Activated naive CD4-positive, alpha-beta T cell treated with anti-CD3 and anti-CD28 coated beads, Interleukin-2, amount 50 U/mL, for 24 hours (primary cell): ENCODE measurements around the gene CBLN3.
A peak's percentile ranks its signal among the peaks of the same experiment; 100 is the strongest.
"Not testable (repeated sequence)": the region's sequence is repeated elsewhere in the genome, so short reads cannot be mapped to it uniquely, and the experiment has no call there.

Experiments used
- H3K27ac Mint-ChIP-seq: one replicate; pipeline ENCODE4 v1.8.0; 2021; ENCODE audit warnings: mild to moderate bottlenecking, mixed read lengths
- H3K27me3 Mint-ChIP-seq: one replicate; pipeline ENCODE4 v1.8.0; 2021; ENCODE audit warnings: mixed read lengths
- H3K36me3 Mint-ChIP-seq: one replicate; pipeline ENCODE4 v1.8.0; 2021; ENCODE audit warnings: mixed read lengths
- H3K4me1 Mint-ChIP-seq: one replicate; pipeline ENCODE4 v1.8.0; 2021; ENCODE audit warnings: mixed read lengths
- H3K4me3 Mint-ChIP-seq: one replicate; pipeline ENCODE4 v1.8.0; 2021; ENCODE audit warnings: mild to moderate bottlenecking, mixed read lengths
- H3K9me3 Mint-ChIP-seq: one replicate; pipeline ENCODE4 v1.8.0; 2021; ENCODE audit warnings: mixed read lengths

Gene CBLN3

DNA sequence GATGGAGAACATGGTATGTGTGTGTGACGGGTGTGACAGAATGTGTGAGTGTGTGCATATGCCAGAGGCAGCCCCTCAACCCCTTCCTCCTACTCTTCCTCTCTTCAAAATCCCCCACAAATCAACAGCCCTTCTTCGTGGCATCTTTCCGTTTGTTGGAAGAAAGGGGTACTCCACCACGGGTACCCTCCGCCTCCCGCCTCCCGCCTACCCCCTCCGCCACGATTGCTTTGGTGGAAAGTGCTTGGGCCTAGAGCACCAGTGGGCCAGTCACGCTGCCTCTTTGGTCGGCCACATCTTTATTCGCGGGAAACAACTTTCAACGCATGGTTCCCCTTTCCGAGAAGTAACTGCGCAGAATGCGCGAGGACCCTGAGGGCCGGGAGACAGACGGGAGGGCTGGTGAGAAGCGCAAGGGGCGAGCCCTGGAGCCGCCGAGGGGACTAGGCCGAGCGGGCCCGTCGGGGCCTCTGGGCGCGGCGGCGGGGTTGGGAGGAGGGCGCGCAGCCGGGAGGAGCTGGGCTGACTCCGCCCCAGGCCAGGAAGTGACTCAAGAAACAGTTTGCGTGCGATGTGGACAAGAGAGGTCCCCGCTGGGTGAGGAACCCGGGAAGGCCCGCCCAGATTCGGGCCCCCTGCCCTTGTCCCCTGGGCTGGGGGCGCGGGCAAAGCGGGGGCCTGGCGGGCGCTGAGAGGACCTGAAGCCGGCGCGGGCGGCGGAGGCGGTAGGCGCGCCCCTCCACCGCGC, at the start of gene CBLN3, which contains the start of gene KHNYN:
Gene CBLN3, minus strand, starts transcription at position 274 of the 748 bp plus-strand sequence. CDS start 614 bp downstream, outside the sequence.
Gene KHNYN, plus strand, starts transcription at position 560 of the 748 bp plus-strand sequence. CDS start 777 bp downstream, outside the sequence.
- Mint-ChIP-seq H3K27me3 (no peaks in the 10 kb centered on the region), H3K36me3 (peaks cover 9% of the 10 kb centered on the region), H3K27ac (peak within 1 kb of the TSS; percentile 97), H3K9me3 (no peaks in the 10 kb centered on the region), H3K4me1 (peaks cover 58% of the 10 kb centered on the region), H3K4me3 (peak within 1 kb of the TSS; percentile 92)

DNA sequence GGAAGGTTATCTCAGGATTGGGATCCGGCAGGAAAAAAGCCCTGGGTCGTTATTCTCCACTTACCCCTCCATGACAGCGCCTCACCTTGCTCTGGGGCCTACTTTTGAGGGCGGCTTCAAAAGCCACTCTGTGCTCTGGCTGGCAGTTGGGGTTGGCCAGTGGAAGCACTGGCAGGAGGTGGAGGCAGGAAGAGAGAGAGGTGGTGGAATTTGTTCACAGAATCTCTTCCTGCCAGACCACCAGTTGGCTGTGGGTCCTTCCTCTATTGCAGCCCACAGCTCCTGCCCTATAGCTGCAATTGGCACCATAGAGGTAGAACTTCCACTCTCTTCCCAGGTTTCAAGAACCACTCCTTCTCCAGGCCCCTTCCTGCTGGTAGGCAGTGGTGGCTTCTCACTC, 45.8 kb upstream of the CBLN3 start:
- H3K4me1 Mint-ChIP-seq, result no peaks in the 10 kb centered on the region

GRCh38 chr14:24473211-24473610, 43.7 kb upstream of the CBLN3 start:
- H3K4me1 Mint-ChIP-seq, result no peaks in the 10 kb centered on the region

More for the DNA sequence above, 45.8 kb upstream of the CBLN3 start:
- Mint-ChIP-seq H3K27ac (no peak overlapping the region), H3K27me3 (no peaks in the 10 kb centered on the region), H3K9me3 (no peaks in the 10 kb centered on the region), H3K36me3 (peaks cover 2% of the 10 kb centered on the region), H3K4me3 (no peak overlapping the region)

GRCh38 chr14:24470450-24470849, 41.0 kb upstream of the CBLN3 start:
- not testable (repeated sequence) for H3K9me3 Mint-ChIP-seq, H3K27ac Mint-ChIP-seq, H3K4me3 Mint-ChIP-seq, H3K27me3 Mint-ChIP-seq, H3K36me3 Mint-ChIP-seq
- H3K4me1 Mint-ChIP-seq, result peaks cover 24% of the 10 kb centered on the region

More at GRCh38 chr14:24473211-24473610, 43.7 kb upstream of the CBLN3 start:
- H3K27me3 Mint-ChIP-seq, result no peaks in the 10 kb centered on the region
- H3K27ac Mint-ChIP-seq, result no peak overlapping the region
- no peaks in the 10 kb centered on the region for H3K9me3 Mint-ChIP-seq
- H3K4me3 Mint-ChIP-seq, result no peak overlapping the region
- H3K36me3 Mint-ChIP-seq, result peaks cover 2% of the 10 kb centered on the region

DNA sequence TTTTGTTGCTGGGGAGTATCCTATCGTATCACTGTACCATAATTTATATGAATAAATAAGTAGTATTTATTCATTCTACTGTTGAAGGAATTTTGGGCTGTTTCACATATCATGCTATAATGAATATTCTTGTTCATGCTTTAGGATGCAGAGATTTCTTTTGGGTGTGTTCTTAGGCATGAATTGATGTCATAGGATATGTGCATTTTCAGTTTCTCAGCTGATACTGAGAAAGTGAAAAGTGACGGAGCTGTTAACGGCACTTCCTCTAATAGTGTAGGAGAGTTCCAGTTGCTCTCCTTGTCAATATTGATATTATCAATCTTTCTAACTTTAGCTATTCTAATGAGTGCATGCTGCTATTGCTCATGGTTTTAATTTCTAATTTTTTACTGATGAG, 36.3 kb upstream of the CBLN3 start:
- Mint-ChIP-seq H3K36me3 (peaks cover 4% of the 10 kb centered on the region), H3K9me3 (no peaks in the 10 kb centered on the region), H3K27ac (no peak overlapping the region), H3K27me3 (no peaks in the 10 kb centered on the region), H3K4me1 (peaks cover 50% of the 10 kb centered on the region), H3K4me3 (no peak overlapping the region)

GRCh38 chr14:24465368-24465767, 35.9 kb upstream of the CBLN3 start:
- peak overlapping the region; percentile 47 for H3K4me3 Mint-ChIP-seq
- no peaks in the 10 kb centered on the region for H3K9me3 Mint-ChIP-seq
- H3K27ac Mint-ChIP-seq, result peak overlapping the region; percentile 81
- peaks cover 4% of the 10 kb centered on the region for H3K36me3 Mint-ChIP-seq
- no peaks in the 10 kb centered on the region for H3K27me3 Mint-ChIP-seq
- H3K4me1 Mint-ChIP-seq, result peaks cover 50% of the 10 kb centered on the region

GRCh38 chr14:24463884-24464785, 34.7 kb upstream of the CBLN3 start:
- Mint-ChIP-seq H3K9me3 (no peaks in the 10 kb centered on the region), H3K4me1 (peaks cover 50% of the 10 kb centered on the region), H3K27me3 (no peaks in the 10 kb centered on the region), H3K4me3 (peak overlapping the region; percentile 75), H3K27ac (peak overlapping the region; percentile 94), H3K36me3 (peaks cover 4% of the 10 kb centered on the region)

DNA sequence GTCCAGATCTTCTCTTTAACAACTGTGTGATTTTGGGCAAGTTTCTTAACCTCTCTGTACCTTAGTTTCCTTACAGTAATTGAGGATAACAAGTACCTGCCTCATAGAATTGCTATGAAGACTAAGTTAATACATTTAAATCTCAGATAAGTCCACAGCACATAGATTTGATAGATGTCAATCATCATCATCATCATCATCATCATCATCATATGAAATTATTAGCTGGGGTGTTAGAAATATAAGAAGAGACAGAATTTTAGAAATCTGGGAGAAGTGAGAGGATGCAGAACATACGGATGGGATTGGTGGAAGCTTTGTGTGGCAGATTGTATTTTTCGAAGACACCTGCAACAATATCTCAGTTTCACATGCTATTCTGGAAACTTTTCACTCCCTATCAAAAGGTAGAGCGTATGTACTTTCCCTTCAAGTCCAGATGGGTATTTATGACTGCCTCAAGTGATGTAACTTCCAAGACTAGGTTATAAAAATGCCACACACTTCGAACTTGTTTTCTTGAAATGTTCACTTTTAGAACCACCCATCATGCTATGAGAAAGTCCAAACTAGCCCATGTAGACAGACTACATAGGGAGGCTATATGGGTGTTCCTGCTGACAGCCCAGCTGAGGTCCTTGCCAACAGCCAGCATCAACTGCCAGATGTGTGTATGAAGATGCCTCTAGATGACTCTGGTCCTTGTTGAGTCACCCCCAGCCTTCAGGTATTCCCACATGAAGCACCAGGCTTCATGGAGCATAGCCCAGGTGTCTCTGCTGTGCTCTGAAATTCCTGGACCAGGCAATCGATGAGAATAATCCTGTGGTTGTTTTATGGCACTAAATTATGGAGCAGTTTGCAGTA, 33.8 kb upstream of the CBLN3 start:
- Mint-ChIP-seq H3K4me3 (no peak overlapping the region), H3K4me1 (peaks cover 50% of the 10 kb centered on the region), H3K27ac (peak overlapping the region; percentile 94), H3K36me3 (peaks cover 4% of the 10 kb centered on the region), H3K27me3 (no peaks in the 10 kb centered on the region), H3K9me3 (no peaks in the 10 kb centered on the region)

- Mint-ChIP-seq H3K4me3 (no peak overlapping the region), H3K27ac (no peak overlapping the region), H3K36me3 (peaks cover 11% of the 10 kb centered on the region), H3K9me3 (no peaks in the 10 kb centered on the region), H3K27me3 (no peaks in the 10 kb centered on the region), H3K4me1 (peaks cover 34% of the 10 kb centered on the region)
These were observed 31.9 kb upstream of the CBLN3 start for GRCh38 chr14:24461336-24461735.

DNA sequence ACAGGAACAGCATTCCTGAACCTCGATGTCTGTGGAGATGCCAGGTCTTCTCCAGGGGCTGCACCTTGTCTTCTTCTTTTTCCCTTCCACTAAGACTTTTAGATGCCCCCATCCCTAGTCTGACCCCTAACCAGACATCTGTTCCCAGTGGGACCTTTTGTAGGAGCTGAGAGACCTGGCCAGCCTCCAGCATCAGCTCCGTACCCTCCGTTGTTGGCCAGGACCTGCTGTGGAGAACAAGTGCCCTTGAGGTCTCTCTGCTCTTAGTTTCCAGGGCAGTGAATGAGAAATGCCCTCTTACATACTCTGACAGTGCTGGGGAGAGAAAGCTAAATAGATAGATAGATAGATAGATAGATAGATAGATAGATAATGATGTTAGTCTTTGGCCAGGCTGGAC, 29.9 kb upstream of the CBLN3 start:
- H3K36me3 Mint-ChIP-seq, result peaks cover 9% of the 10 kb centered on the region
- peaks cover 15% of the 10 kb centered on the region for H3K4me1 Mint-ChIP-seq
- no peak overlapping the region for H3K27ac Mint-ChIP-seq
- no peak overlapping the region for H3K4me3 Mint-ChIP-seq
- no peaks in the 10 kb centered on the region for H3K9me3 Mint-ChIP-seq
- H3K27me3 Mint-ChIP-seq, result no peaks in the 10 kb centered on the region

GRCh38 chr14:24458736-24459135, 29.3 kb upstream of the CBLN3 start:
- H3K27ac Mint-ChIP-seq, result no peak overlapping the region
- H3K27me3 Mint-ChIP-seq, result no peaks in the 10 kb centered on the region
- H3K4me1 Mint-ChIP-seq, result peaks cover 9% of the 10 kb centered on the region
- peaks cover 15% of the 10 kb centered on the region for H3K36me3 Mint-ChIP-seq
- H3K4me3 Mint-ChIP-seq, result no peak overlapping the region
- H3K9me3 Mint-ChIP-seq, result peaks cover 5% of the 10 kb centered on the region

DNA sequence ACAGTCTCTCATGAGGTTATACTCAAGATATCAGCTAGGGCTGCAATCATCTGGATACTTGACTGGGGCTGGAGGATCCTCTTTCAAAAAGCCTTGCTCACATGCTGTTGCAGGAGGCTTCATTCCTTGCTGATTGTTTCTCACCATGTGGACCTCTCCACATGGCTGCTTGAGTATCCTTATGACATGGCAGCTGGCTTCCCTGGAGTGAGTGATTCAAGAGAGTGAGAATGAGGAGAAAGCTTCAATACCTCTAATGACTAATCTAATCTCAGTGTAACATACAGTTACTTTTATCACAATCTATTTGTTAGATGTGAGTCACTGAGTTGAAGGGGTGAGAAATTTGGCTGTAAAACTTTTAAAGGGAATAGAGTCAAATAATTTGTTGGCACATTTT, 27.5 kb upstream of the CBLN3 start:
- H3K27ac Mint-ChIP-seq, result no peak overlapping the region
- H3K9me3 Mint-ChIP-seq, result peaks cover 5% of the 10 kb centered on the region
- H3K27me3 Mint-ChIP-seq, result no peaks in the 10 kb centered on the region
- H3K36me3 Mint-ChIP-seq, result peaks cover 22% of the 10 kb centered on the region
- H3K4me1 Mint-ChIP-seq, result no peaks in the 10 kb centered on the region
- no peak overlapping the region for H3K4me3 Mint-ChIP-seq

GRCh38 chr14:24450828-24451227, 21.4 kb upstream of the CBLN3 start:
- H3K36me3 Mint-ChIP-seq, result peaks cover 30% of the 10 kb centered on the region
- not testable (repeated sequence) for H3K4me3 Mint-ChIP-seq, H3K4me1 Mint-ChIP-seq, H3K27ac Mint-ChIP-seq, H3K9me3 Mint-ChIP-seq, H3K27me3 Mint-ChIP-seq

DNA sequence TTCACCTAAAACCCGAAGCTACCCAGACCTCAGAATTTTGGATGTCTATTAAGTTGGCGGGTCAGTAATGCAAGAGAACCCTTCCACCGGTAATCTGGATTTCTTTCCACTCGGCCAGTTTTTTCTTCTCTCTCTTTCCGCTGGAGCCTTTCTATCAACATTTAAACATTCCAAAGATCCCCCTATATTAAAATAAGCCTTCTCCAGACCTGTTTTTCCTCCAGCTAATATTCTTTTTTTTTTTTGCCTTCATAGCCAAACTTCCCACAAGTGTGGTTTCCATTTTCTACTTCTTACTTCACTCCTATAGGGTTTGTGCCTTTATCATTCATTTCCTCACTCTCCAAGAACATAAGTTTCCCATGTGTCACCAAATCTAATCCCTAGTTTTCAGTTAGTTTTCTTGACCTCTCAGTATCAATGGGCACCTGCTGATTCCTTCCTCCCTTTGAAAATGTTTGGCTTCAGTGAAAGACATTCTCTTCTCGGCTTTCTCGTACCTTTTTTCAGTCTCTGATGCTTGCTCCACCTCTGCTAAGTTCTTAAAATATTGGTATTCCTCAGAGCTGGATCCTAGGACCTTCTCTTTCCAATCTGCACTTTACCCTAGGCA, 13.7 kb upstream of the CBLN3 start:
- Mint-ChIP-seq H3K27ac (peak overlapping the region; percentile 96), H3K4me1 (peaks cover 39% of the 10 kb centered on the region), H3K36me3 (peaks cover 14% of the 10 kb centered on the region), H3K4me3 (peak overlapping the region; percentile 98), H3K9me3 (no peaks in the 10 kb centered on the region), H3K27me3 (no peaks in the 10 kb centered on the region)
